GM23338 (cell line): ENCODE results near the gene DRICH1. TPM values are rescaled to one million over a fixed set of nuclear protein-coding genes. Genes with fewer than 3 reads are reported as not detected.
"Not testable (repeated sequence)": the region's sequence is repeated elsewhere in the genome, so short reads cannot be mapped to it uniquely, and the experiment has no call there.

ENCODE experiments used
- ATAC-seq: fragments of 200-7000 bp; cut with Tn5 transposase; 3 replicates; pipeline ENCODE4 v1.9.1; 2020
- DNase-seq: peaks from one replicate; pipeline ENCODE4 v3.0.0-alpha.2; 2015; ENCODE audit warnings: low spot score
- H2AFZ ChIP-seq: fragments of 200-600 bp; sonication (generic); 2 replicates; pipeline ENCODE4 v1.8.0; 2016; ENCODE audit warnings: antibody characterized with exemption, mild to moderate bottlenecking, moderate library complexity
- H3F3A ChIP-seq: fragments of 200-600 bp; sonication (generic); replicated peaks from 2 replicates; pipeline ENCODE4 v1.8.0; 2017; ENCODE audit warnings: antibody characterized with exemption, mixed run types, low read depth
- H3K27ac ChIP-seq: fragments of 200-600 bp; sonication (generic); 2 replicates; pipeline ENCODE4 v1.6.1; 2016; ENCODE audit warnings: low read depth
- H3K27me3 ChIP-seq: fragments of 200-600 bp; sonication (generic); 2 replicates; pipeline ENCODE4 v1.8.0; 2016; ENCODE audit warnings: mild to moderate bottlenecking, mixed run types, moderate library complexity; ENCODE audit not compliant: insufficient read depth
- H3K36me3 ChIP-seq: fragments of 200-600 bp; sonication (generic); 2 replicates; pipeline ENCODE4 v1.8.0; 2016; ENCODE audit warnings: mild to moderate bottlenecking; ENCODE audit not compliant: insufficient read depth
- H3K4me1 ChIP-seq: fragments of 200-600 bp; sonication (generic); 2 replicates; pipeline ENCODE4 v1.8.0; 2016; ENCODE audit warnings: mild to moderate bottlenecking, moderate library complexity; ENCODE audit not compliant: insufficient read depth
- H3K4me2 ChIP-seq: fragments of 200-600 bp; sonication (generic); 2 replicates; pipeline ENCODE4 v1.7.1; 2017; ENCODE audit warnings: mixed run types
- H3K4me3 ChIP-seq: fragments of 200-600 bp; sonication (generic); 2 replicates; pipeline ENCODE4 v1.6.1; 2016; ENCODE audit warnings: mixed run types
- H3K79me2 ChIP-seq: fragments of 200-600 bp; sonication (generic); replicated peaks from 2 replicates; pipeline ENCODE4 v1.8.0; 2017; ENCODE audit warnings: mild to moderate bottlenecking; ENCODE audit not compliant: insufficient read depth
- H3K9me2 ChIP-seq: fragments of 200-600 bp; sonication (generic); 2 replicates; pipeline ENCODE4 v1.8.0; 2017; ENCODE audit not compliant: insufficient read depth
- H4K20me1 ChIP-seq: fragments of 200-600 bp; sonication (generic); replicated peaks from 2 replicates; pipeline ENCODE4 v1.8.0; 2017; ENCODE audit warnings: mild to moderate bottlenecking; ENCODE audit not compliant: insufficient read depth
- H3K27ac Mint-ChIP-seq: 2 replicates; pipeline ENCODE4 v1.8.0; 2020; ENCODE audit warnings: inconsistent platforms, mild to moderate bottlenecking, moderate library complexity, mixed read lengths
- H3K27me3 Mint-ChIP-seq: 3 replicates; pipeline ENCODE4 v1.8.0; 2022; ENCODE audit warnings: low read depth, mild to moderate bottlenecking, moderate library complexity, mixed read lengths, inconsistent platforms; ENCODE audit not compliant: insufficient read depth, poor library complexity
- H3K36me3 Mint-ChIP-seq: 3 replicates; pipeline ENCODE4 v1.8.0; 2021; ENCODE audit warnings: low read depth, mild to moderate bottlenecking, inconsistent platforms, moderate library complexity, mixed read lengths
- H3K4me1 Mint-ChIP-seq: 3 replicates; pipeline ENCODE4 v1.8.0; 2020; ENCODE audit warnings: mild to moderate bottlenecking, inconsistent platforms, mixed read lengths
- H3K4me3 Mint-ChIP-seq: 3 replicates; pipeline ENCODE4 v1.8.0; 2021; ENCODE audit warnings: moderate library complexity, mild to moderate bottlenecking, inconsistent platforms, mixed read lengths
- H3K9me3 Mint-ChIP-seq: 3 replicates; pipeline ENCODE4 v1.8.0; 2020; ENCODE audit warnings: moderate library complexity, mild to moderate bottlenecking, inconsistent platforms, mixed read lengths
- ZNF462 ChIP-seq: fragments of 250-450 bp; sonication (Bioruptor Pico); IDR thresholded peaks from 2 replicates; pipeline ENCODE4 v1.5.0; 2020; ENCODE audit warnings: mild to moderate bottlenecking, moderate library complexity
- polyA plus RNA-seq: library from polyadenylated mRNA; unstranded; fragments of >200 nt; fragmentation: Nextera tagmentation; extraction: Ambion mirVana; gene quantifications from 2 replicates; pipeline ENCODE4 v1.2.1, GENCODE V29; 2016
- total RNA-seq: library from RNA; depleted of rRNA; stranded (reverse); fragments of >200 nt; shearing (Covaris generic); gene quantifications from 2 replicates; pipeline ENCODE4 v1.2.3, GENCODE V29; 2014

The DRICH1 gene
- total and polyA plus RNA-seq, 2 experiments from 2014 or later: not detected

- TF ChIP-seq ZNF462: no peak
These were observed 41.0 kb upstream of the DRICH1 start (continued) for GRCh38 chr22:23673050-23673620.

GRCh38 chr22:23672307-23673049 is 40.4 kb upstream of the DRICH1 start:
- not testable (repeated sequence) for H3K27me3 Mint-ChIP-seq, H3K4me3 Mint-ChIP-seq, H3K27me3 ChIP-seq

DNA sequence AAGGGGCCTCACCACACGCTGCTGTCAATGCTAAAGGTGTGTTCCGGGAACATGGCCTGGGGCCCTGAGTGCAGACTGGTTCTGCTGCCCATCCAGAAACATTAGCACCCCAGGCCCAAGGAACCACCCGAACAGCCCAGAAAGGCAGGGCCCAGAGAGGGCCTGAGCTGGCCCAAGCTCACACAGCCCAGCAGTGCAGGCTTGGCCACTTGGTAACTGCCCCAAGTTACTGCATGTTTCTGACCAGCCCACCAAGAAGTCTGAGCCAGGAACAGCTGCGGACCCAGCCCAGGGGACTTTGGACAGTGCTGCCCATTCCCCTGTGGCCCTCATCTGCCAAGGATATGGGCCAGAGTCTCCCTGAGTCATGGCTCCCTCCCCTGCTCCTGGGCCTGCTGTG is 39.3 kb upstream of the DRICH1 start:
- H3K9me2 ChIP-seq, H3K27ac ChIP-seq, DNase-seq, H4K20me1 ChIP-seq, H3K4me1 ChIP-seq, H3K4me3 ChIP-seq, H3K4me2 ChIP-seq, H3K27me3 Mint-ChIP-seq, H3K79me2 ChIP-seq, H2AFZ ChIP-seq, H3F3A ChIP-seq, H3K27ac Mint-ChIP-seq, ATAC-seq, H3K27me3 ChIP-seq, H3K36me3 ChIP-seq, H3K4me3 Mint-ChIP-seq: not testable (repeated sequence)
- H3K36me3 Mint-ChIP-seq: peaks cover 22% of the 10 kb centered on the region; the same call in 2 of the 3 replicates
- H3K4me1 Mint-ChIP-seq: peaks cover 17% of the 10 kb centered on the region
- H3K9me3 Mint-ChIP-seq: peaks cover 11% of the 10 kb centered on the region; the same call in 2 of the 3 replicates

More at GRCh38 chr22:23672307-23673049, 40.4 kb upstream of the DRICH1 start:
- not testable (repeated sequence) for H3F3A ChIP-seq, H3K27ac Mint-ChIP-seq, H3K79me2 ChIP-seq, H3K36me3 ChIP-seq, H3K4me1 ChIP-seq, H2AFZ ChIP-seq, H3K9me3 Mint-ChIP-seq, H3K27ac ChIP-seq, H3K4me2 ChIP-seq, DNase-seq, H3K9me2 ChIP-seq, H3K4me3 ChIP-seq, H4K20me1 ChIP-seq
- Mint-ChIP-seq H3K4me1 (peaks cover 18% of the 10 kb centered on the region), H3K36me3 (peaks cover 17% of the 10 kb centered on the region; the same call in 2 of the 3 replicates)
- peak; percentile 46 for ATAC-seq
